Motor neuron (in vitro differentiated cells): ENCODE measurements around the gene PLEKHA3. TPM values are rescaled to one million over a fixed set of nuclear protein-coding genes. Genes with fewer than 3 reads are reported as not detected.
"Not testable (repeated sequence)": the region's sequence is repeated elsewhere in the genome, so short reads cannot be mapped to it uniquely, and the experiment has no call there.

Source experiments
- ATAC-seq, 8 experiments: fragments of 200-7000 bp; cut with Tn5 transposase; replicated peaks in 6 of 8; 2 replicates each; pipeline ENCODE4 v1.8.0; 2021; ENCODE audit warnings: mild to moderate bottlenecking in 8 of 8, moderate library complexity in 8 of 8
- H3K27ac ChIP-seq, 2 donors: fragments of 250-450 bp; sonication (Bioruptor Pico); 2 replicates each; pipeline ENCODE4 v1.9.0; 2021; ENCODE audit warnings: antibody characterized with exemption in 2 of 2, mild to moderate bottlenecking in 2 of 2, moderate library complexity in 1 of 2
- H3K4me1 ChIP-seq, 2 donors: fragments of 250-450 bp; sonication (Bioruptor Pico); replicated peaks in 1 of 2; 2 replicates each; pipeline ENCODE4 v1.6.1; 2021; ENCODE audit warnings: antibody characterized with exemption in 2 of 2, mild to moderate bottlenecking in 2 of 2, moderate library complexity in 1 of 2
- H3K4me3 ChIP-seq, 5 donors: fragments of 250-450 bp; sonication (Bioruptor Pico); 2 replicates each; pipeline ENCODE4 v1.9.0; 2021; ENCODE audit warnings: antibody characterized with exemption in 5 of 5, mild to moderate bottlenecking in 5 of 5, moderate library complexity in 4 of 5
- WGBS, 10 experiments: fragments of 450-650 bp; shearing (Covaris generic); methylation state at CpG; one replicate each; pipeline ENCODE4 v1.0.0; 2022; 5-methylcytosine and 5-hydroxymethylcytosine counted together
- in situ Hi-C, 9 experiments: fragments of 400-800 bp; cut with MboI; loops; one replicate each; pipeline ENCODE4 v1.15.0; 2021; ENCODE audit warnings: low sequenced_read_pairs in 9 of 9, low pct_unique_long_range_greater_than_20kb in 2 of 9; ENCODE audit not compliant: unreplicated experiment in 9 of 9
- total RNA-seq, 8 experiments: library from RNA; unstranded; fragments of 300-600 nt; gene quantifications; 2 replicates each; pipeline versions ENCODE4 v1.2.3 to v1.2.4, GENCODE V29; 2022

Gene PLEKHA3
- total RNA-seq, 8 experiments from 2014 or later, result 6.0 to 20.0 (median 8.5) TPM

DNA sequence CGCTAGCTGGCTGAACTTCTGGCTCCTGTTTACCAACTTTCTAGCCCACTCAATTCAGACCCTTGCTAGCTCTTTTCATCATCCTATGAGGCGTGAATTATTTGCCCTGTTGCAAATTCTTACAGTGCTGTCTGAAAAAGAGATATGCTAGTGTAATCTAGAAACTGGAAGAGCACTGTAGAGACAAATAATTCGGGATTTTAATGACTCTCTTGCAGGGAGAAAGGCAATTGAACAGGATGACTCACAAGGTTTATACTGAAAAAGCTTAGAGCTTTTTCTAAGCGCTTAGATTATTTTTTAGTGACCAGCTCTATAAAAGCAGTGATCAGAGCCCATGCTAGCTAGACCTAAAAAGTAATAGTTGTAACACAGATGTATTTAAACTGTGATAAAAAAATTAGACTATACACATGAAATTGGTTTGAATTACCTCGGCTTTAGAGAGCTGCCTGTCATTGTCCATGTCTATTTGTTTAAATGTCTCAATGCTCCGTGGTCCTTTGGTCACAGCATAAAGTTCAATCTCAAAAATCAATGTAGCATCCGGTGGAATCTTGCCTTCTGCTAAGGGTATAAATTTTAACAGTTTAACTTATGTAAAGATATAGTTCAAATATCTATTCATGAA is 10.9 kb upstream of the PLEKHA3 start:
- H3K27ac ChIP-seq, result no peak overlapping the region
- H3K4me3 ChIP-seq, result no peak overlapping the region
- no peaks in the 10 kb centered on the region for H3K4me1 ChIP-seq
- in situ Hi-C loops, result no loop called here
- ATAC-seq, result peak in 2 of 8 experiments; percentile 38 to 44
- 81 to 100% (median 87%) methylated on average over 2 to 6 of the region's 7 CpGs for WGBS, 10 experiments

DNA sequence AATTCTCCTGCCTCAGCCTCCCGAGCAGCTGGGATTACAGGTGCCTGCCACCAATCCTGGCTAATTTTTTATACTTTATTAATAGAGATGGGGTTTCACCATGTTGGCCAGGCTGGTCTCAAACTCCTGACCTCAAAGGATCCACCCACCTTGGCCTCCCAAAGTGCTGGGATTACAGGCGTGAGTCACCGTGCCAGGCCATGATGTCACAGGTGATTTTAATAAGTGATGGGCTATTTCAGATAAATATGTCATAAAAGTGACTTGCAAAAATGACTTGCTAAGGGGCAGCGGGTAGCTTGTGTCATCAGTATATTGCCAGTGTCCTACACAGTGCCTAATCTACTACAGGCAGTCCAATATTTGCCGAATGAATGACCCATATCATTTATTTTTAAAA is 8.9 kb upstream of the PLEKHA3 start:
- H3K27ac ChIP-seq, H3K4me3 ChIP-seq, in situ Hi-C loops, H3K4me1 ChIP-seq: not testable (repeated sequence)
- ATAC-seq, result peak in 1 of 8 experiments; percentile 20
- 80 to 100% (median 97%) methylated on average over 1 to 4 of the region's 5 CpGs; no CpG with 5 or more reads in 2 of the 10 experiments for WGBS, 10 experiments

DNA sequence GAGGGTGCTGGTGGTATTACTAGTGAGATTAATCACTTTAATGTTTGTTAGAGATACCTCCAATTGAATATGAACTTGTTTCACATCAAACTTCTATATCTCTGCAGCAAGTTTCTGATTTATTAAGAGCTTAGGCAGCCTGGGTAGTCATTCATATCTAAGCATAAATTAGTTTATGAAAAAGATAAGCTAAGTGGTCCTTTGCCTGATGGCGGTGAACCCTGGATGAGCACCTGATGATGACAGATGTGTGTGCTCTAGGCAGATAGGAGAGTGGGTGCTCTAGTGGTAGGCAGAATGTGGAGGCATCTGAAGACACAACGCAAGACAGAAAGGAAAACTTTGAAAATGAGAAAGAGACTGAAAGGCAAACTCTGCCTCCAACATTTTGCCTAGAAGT is 6.9 kb upstream of the PLEKHA3 start:
- H3K27ac ChIP-seq, result no peak overlapping the region
- H3K4me1 ChIP-seq, result peaks cover 0 to 5% of the 10 kb centered on the region in 2 donors
- ATAC-seq, result no peak
- 80 to 100% (median 100%) methylated on average over 1 to 2 of the region's 2 CpGs; no CpG with 5 or more reads in 4 of the 10 experiments for WGBS, 10 experiments
- in situ Hi-C loops, result no loop called here
- H3K4me3 ChIP-seq, result no peak overlapping the region

DNA sequence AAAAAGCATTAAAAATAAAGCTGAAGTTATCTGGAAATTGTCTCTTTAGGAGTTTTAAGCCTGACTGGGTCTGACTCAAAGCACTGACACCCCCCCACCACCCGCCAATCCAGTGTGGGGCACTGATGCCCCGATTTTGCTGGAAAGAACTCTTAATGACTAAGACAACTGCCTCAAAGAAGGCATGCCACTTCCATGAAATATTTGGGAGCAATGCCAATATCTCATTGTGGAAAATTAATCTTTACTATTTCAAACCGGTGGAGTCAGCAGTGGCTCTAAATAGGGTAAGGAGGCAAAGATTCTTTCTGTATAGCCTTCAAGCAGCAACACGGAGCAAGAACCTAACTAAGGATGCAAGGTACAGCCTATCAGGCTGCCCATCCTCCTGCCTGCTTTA is 6.3 kb upstream of the PLEKHA3 start:
- WGBS, 10 experiments, result 25 to 94% (median 72%) methylated on average over 2 to 4 of the region's 4 CpGs; no CpG with 5 or more reads in 2 of the 10 experiments

DNA sequence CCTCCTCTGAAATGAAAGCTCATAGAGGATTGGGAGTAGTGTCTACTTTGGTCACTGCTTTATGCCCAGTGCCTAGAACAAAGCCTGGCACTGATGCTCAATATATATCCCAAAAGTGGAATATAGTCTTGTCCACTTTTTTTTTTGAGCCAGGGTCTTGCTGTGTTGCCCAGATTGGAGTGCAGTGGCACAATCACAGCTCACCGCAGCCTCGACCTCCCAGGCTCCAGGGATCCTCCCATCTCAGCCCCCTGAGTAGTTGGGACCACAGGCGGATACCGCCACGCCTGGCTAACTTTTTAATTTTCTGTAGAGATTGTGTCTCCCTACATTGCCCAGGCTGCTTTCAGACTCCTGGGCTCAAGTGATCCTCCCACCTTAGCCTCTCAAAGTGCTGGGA is 5.7 kb upstream of the PLEKHA3 start:
- no peak overlapping the region for H3K27ac ChIP-seq
- WGBS, 10 experiments, result 90 to 100% (median 94%) methylated on average over 2 to 3 of the region's 5 CpGs; no CpG with 5 or more reads in 5 of the 10 experiments
- peaks cover 0 to 5% of the 10 kb centered on the region in 2 donors for H3K4me1 ChIP-seq
- no peak for ATAC-seq
- in situ Hi-C loops, result no loop called here
- H3K4me3 ChIP-seq, result no peak overlapping the region

More for the DNA sequence above, 6.3 kb upstream of the PLEKHA3 start:
- in situ Hi-C loops, result no loop called here
- ATAC-seq, result no peak
- Histone ChIP-seq H3K4me1 (peaks cover 0 to 5% of the 10 kb centered on the region in 2 donors), H3K27ac (no peak overlapping the region), H3K4me3 (no peak overlapping the region)

DNA sequence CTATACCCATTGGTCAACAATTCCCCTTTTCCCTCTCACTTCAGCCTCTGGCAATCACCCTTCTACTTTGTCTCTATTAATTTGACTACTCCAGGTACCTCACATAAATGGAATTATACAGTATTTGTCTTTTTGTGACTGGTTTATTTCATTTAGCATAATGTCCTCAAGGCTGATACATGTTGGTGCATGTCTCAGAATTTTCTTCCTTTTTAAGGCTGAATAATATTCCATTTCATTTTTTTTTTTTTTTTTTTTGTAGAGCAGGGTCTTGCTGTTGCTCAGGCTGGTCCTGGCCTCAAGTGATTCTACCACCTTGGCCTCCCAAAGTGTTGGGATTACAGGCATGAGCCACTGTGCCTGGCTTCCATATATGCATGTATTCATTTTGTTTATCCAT is 3.8 kb upstream of the PLEKHA3 start:
- peaks cover 3 to 8% of the 10 kb centered on the region in 2 donors for H3K4me1 ChIP-seq
- no peak overlapping the region for H3K27ac ChIP-seq
- no peak for ATAC-seq
- H3K4me3 ChIP-seq, result peak overlapping the region in 1 of 5 donors; percentile 40
- in situ Hi-C loops, result no loop called here

DNA sequence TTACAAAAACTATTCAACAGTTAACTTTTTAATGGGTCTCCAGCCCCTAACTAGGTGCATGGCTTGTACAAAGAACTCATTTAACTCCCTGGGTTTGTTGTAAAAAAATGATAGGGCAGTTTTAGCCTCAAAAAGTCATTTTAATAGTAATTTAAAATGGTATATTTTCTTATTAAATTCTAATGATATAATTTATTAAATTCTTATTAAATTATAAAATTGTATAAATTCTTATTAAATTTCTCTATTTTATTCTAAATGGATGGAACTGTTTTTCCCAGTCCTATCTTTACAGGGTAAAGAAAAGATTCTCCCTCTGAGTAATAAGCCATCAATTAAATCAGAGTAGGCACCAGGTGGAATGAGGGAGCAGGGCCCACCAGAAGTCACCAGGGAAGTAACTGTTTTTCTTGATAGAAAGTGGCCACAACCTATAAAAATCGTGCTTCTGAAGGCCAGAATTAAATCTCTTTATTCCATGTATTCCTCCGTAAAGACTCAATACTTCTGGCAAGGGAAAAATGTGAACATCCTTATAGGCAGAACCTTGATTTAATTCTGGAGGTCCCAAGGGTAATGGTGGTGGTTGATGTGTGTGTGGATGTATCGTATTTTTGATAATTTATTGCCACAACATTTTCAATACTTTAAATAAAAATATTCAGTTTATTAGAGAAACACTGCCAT is 2.7 kb upstream of the PLEKHA3 start:
- Histone ChIP-seq H3K4me3 (peak overlapping the region; percentile 40 to 71 (median 53)), H3K27ac (no peak overlapping the region), H3K4me1 (peaks cover 6 to 18% of the 10 kb centered on the region in 2 donors)
- in situ Hi-C loops, result no loop called here
- WGBS, 10 experiments, result 0 to 12% (median 0%) methylated on average over 1 to 3 of the region's 3 CpGs; no CpG with 5 or more reads in 1 of the 10 experiments
- no peak for ATAC-seq

DNA sequence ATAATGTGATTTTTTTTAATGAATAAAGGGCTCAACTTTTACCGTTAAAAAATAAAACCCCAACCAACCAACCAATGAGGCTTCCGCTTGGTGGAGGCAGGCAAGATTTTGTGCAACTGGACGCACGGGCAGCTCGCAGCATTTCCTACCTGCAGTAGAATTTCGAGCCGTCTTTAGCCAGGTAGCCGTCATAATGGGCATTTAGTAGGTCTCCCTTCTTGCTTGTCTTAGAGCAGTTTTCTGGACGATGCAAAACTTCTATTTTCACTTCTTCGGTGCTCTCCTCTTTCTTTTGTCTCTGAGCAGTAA is 2.2 kb upstream of the PLEKHA3 start:
- Histone ChIP-seq H3K27ac (peak overlapping the region; percentile 81 to 88), H3K4me1 (peaks cover 6 to 21% of the 10 kb centered on the region in 2 donors), H3K4me3 (peak overlapping the region; percentile 40 to 71 (median 53))
- in situ Hi-C loops, result no loop called here
- WGBS, 10 experiments, result 0 to 5% (median 0%) methylated on average over 1 to 10 of the region's 10 CpGs
- ATAC-seq, result peak in 1 of 8 experiments; percentile 1

DNA sequence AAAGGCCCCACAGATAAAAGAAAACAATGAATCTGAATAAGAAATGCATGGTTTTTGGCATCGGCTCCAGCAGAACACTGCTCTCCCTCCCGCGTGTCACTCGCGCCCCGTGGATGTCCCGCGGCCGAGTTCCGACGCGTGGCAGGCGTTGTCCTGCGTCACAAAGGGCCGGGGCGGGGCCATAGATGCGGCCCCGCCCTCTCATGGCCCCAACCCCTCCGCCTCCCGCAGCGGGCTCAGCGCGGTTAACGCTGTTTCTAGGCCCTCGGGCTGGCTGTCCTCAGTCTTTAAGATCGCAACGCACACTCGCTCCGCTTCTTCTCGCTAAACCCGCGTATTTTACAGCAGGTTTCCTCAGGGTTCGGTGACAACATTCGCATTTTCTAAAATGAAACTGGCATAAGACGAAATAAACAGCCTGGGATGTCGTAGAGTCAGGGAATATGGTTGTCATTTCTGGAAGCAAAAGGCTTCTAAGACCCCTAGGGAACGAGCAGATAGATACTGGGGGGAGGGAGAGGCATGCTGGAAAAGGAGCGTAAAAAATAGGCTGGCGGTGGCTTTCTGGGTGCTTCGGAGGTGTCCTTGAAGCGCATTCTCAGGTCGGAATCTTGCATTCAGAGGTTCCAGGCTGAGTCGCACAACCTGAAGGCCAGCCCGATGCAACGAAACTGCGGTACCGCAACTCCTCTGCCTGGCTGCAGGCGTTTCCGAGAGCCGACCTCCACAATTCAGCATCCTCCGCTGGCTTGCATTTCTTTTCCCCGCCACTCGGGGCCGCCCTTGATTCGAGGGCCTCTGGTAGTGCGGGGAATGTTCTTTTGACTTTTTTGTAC is 1.6 kb upstream of the PLEKHA3 start, which contains the start of gene FKBP7:
FKBP7 (minus strand) TSS at position 162 of the 836 bp plus-strand sequence; CDS start at position 61, 101 bp downstream.
- WGBS, 10 experiments, result 0 to 48% (median 5%) methylated on average over 1 to 29 of the region's 56 CpGs
- Histone ChIP-seq H3K27ac (peak within 1 kb of the TSS; percentile 81 to 88), H3K4me1 (peaks cover 6 to 21% of the 10 kb centered on the region in 2 donors), H3K4me3 (peak within 1 kb of the TSS; percentile 40 to 71 (median 53))
- peak; percentile 47 to 80 (median 69) for ATAC-seq
- in situ Hi-C loops, result no loop called here

DNA sequence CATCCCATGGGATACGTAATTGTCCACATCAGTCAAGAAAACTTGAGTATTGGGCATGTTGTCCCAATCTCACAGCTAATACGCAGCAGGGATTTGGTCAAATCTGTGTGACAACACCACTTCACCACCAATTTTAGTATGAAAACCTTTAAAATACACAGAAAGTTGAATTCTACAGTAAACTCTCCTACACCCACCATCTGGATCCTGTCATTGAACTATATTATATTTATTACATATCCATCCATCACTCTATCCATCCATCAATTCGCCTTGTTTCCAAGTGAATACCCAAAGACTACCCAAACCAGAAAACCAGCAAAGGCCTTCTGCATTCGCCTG is 1.0 kb upstream of the PLEKHA3 start:
- H3K27ac ChIP-seq, result peak overlapping the region; percentile 81 to 88
- H3K4me3 ChIP-seq, result peak overlapping the region; percentile 40 to 71 (median 53)
- 40 to 92% (median 85%) methylated on average over 1 to 4 of the region's 4 CpGs; no CpG with 5 or more reads in 3 of the 10 experiments for WGBS, 10 experiments
- peaks cover 7 to 21% of the 10 kb centered on the region in 2 donors for H3K4me1 ChIP-seq
- ATAC-seq, result no peak
- in situ Hi-C loops, result no loop called here

DNA sequence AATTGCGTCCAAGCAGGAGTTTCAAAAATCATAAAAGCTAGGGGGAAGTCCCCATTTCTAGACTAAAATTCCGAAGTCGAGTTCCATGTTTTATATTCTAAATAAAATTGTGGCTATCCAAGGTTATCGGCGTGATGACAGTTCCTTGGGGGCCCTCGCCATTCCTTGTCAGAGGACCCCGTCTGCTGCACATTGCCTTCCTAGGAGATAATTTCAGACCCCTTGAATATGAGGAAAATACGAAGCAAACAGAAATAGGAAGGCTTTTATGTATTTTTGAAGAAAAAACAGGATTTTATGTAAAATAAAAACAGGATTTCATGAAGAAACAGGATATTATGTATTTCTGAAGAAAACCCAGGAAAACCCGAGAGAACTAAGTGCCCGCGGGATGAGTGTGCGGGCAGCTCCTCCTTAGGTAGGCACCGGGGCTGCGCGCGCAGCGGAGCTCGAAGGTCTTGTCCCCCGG is 465 bp upstream of the PLEKHA3 start:
- WGBS, 10 experiments, result 18 to 86% (median 52%) methylated on average over 2 to 14 of the region's 19 CpGs
- Histone ChIP-seq H3K4me1 (peaks cover 12 to 23% of the 10 kb centered on the region in 2 donors), H3K27ac (peak overlapping the region; percentile 88 to 93), H3K4me3 (peak overlapping the region; percentile 40 to 95 (median 71))
- no peak for ATAC-seq
- in situ Hi-C loops, result no loop called here

DNA sequence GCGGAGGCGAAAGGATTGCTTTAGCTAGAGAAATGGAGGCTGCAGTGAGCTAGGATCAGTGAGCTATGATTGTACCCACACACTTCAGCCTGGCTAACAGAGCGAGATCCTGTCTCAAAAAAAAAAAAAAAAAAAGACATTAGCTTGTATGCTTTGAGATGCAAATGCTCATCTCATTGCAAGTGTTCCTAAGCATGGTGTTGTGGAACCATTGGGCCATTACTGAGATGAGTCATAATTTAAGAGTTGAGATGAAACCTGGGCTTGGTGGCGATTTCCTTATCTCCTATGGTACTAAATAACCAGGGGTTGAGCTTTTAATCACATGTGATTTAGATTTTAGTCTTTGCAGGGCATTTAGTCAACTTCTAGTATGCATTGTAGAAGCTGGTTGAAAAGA is 2.2 kb downstream of the PLEKHA3 start:
- peaks cover 19 to 27% of the 10 kb centered on the region in 2 donors for H3K4me1 ChIP-seq
- WGBS, 10 experiments, result 40 to 100% (median 88%) methylated on average over 1 to 4 of the region's 4 CpGs; no CpG with 5 or more reads in 4 of the 10 experiments
- H3K27ac ChIP-seq, result no peak overlapping the region
- in situ Hi-C loops, result no loop called here
- peak in 2 of 8 experiments; percentile 7 to 10 for ATAC-seq
- peak overlapping the region in 3 of 5 donors; percentile 3 to 95 (median 71) for H3K4me3 ChIP-seq
